HepG2 (cell line): ENCODE measurements around the gene ACSBG1. TPM values are rescaled to one million over a fixed set of nuclear protein-coding genes. Genes with fewer than 3 reads are reported as not detected.
A peak's percentile ranks its signal among the peaks of the same experiment; 100 is the strongest.
"Not testable (repeated sequence)": the region's sequence is repeated elsewhere in the genome, so short reads cannot be mapped to it uniquely, and the experiment has no call there.

ENCODE experiments used
- ATAC-seq: fragments of 200-7000 bp; cut with Tn5 transposase; 3 replicates; pipeline ENCODE4 v1.9.1; 2020; ENCODE audit warnings: mild to moderate bottlenecking, moderate library complexity
- BruUV-seq: library from RNA; stranded (reverse); fragments of 400-500 nt; replicated peaks from 2 replicates; lab custom pipeline; 2021; lab: Mats Ljungman, UMichigan
- CTCF ChIA-PET: fragments of 300-600 bp; formaldehyde crosslinking; extraction: SDS; loops from one replicate; lab custom pipeline; 2021; ENCODE audit warnings: low total read pairs, inconsistent platforms, low intra/inter-chr PET ratio; lab: Yijun Ruan, JAX
- POLR2A ChIA-PET: fragments of 350-600 bp; sonication (Branson Sonifier 250); formaldehyde crosslinking; loops from one replicate; lab custom pipeline; 2020; ENCODE audit warnings: antibody characterized with exemption, inconsistent platforms; lab: Yijun Ruan, JAX
- DNase-seq: peaks from one replicate; pipeline ENCODE4 v3.0.0-alpha.2; 2015; ENCODE audit warnings: low spot score
- FAIRE-seq: peaks from 3 replicates; lab custom pipeline; 2011; peaks lifted over from hg19 to GRCh38; lab: Jason Lieb, UNC
- H2AFZ ChIP-seq: one replicate; pipeline ENCODE4 v1.6.1; 2011; ENCODE audit warnings: low read length, inconsistent platforms
- H3K27ac ChIP-seq: fragments of 300-600 bp; 3 replicates; pipeline ENCODE4 v1.8.0; 2011; ENCODE audit warnings: mixed run types, mild to moderate bottlenecking, mixed read lengths, low read length, inconsistent platforms; ENCODE audit not compliant: insufficient read depth; ENCODE audit errors: extremely low read length
- H3K27me3 ChIP-seq, 2 experiments: fragments of 200-600 bp in 1 of 2; 2 replicates in 1 of 2; 3 replicates in 1 of 2; pipeline versions ENCODE4 v1.6.0 to v1.8.0; 2011; ENCODE audit warnings: low read length in 2 of 2, mild to moderate bottlenecking in 2 of 2, moderate library complexity in 2 of 2, inconsistent platforms in 1 of 2; ENCODE audit not compliant: insufficient read depth in 2 of 2, control insufficient read depth in 1 of 2
- H3K36me3 ChIP-seq, 2 experiments: fragments of 200-600 bp in 1 of 2; replicated peaks in 1 of 2; 2 replicates in 1 of 2; 3 replicates in 1 of 2; pipeline versions ENCODE4 v1.5.1 to v1.8.0; 2011; ENCODE audit warnings: low read length in 2 of 2, inconsistent platforms in 1 of 2; ENCODE audit not compliant: insufficient read depth in 2 of 2, control insufficient read depth in 1 of 2
- H3K4me1 ChIP-seq: 2 replicates; pipeline ENCODE4 v1.5.1; 2012; ENCODE audit warnings: low read length, inconsistent platforms; ENCODE audit not compliant: insufficient read depth
- H3K4me2 ChIP-seq: 2 replicates; pipeline ENCODE4 v1.6.0; 2011; ENCODE audit warnings: low read depth, low read length, inconsistent platforms
- H3K4me3 ChIP-seq, 3 experiments: fragments of 200-600 bp in 1 of 3; sonication (generic), shearing (Covaris generic) in 1 of 3; replicated peaks in 1 of 3; 2 replicates each; pipeline ENCODE4 v1.5.1; 2011 to 2016; ENCODE audit warnings: low read length in 3 of 3, inconsistent platforms in 2 of 3, low read depth in 2 of 3, mild to moderate bottlenecking in 2 of 3, control low read depth in 1 of 3, mixed read lengths in 1 of 3; ENCODE audit not compliant: insufficient read depth in 1 of 3
- H3K79me2 ChIP-seq: one replicate; pipeline ENCODE4 v1.6.1; 2011; ENCODE audit warnings: low read length, inconsistent platforms; ENCODE audit not compliant: insufficient read depth
- H3K9ac ChIP-seq: 2 replicates; pipeline ENCODE4 v1.6.0; 2011; ENCODE audit warnings: mild to moderate bottlenecking, low read depth, low read length, inconsistent platforms; ENCODE audit not compliant: insufficient read depth
- H3K9me3 ChIP-seq: 2 replicates; pipeline ENCODE4 v1.5.1; 2012; ENCODE audit warnings: mild to moderate bottlenecking, low read length
- H4K20me1 ChIP-seq: 2 replicates; pipeline ENCODE4 v1.6.0; 2011; ENCODE audit warnings: inconsistent platforms, mild to moderate bottlenecking, low read length, moderate library complexity; ENCODE audit not compliant: insufficient read depth
- FOXM1 ChIP-seq: sonication (generic); formaldehyde crosslinking; IDR thresholded peaks from 2 replicates; pipeline ENCODE4 v1.5.0; 2020; ENCODE audit warnings: missing genetic modification reagents
- GFI1 ChIP-seq: sonication (generic); formaldehyde crosslinking; IDR thresholded peaks from 2 replicates; pipeline ENCODE4 v1.5.0; 2020; ENCODE audit warnings: missing genetic modification reagents, mild to moderate bottlenecking, borderline replicate concordance
- KLF16 ChIP-seq, 2 experiments: sonication (generic) in 1 of 2; formaldehyde crosslinking in 1 of 2; IDR thresholded peaks; 2 replicates each; pipeline versions ENCODE4 v1.6.1 to v1.8.0; 2016 to 2023; ENCODE audit warnings: missing genetic modification reagents in 2 of 2, missing compliant biosample characterization in 1 of 2
- MEIS2 ChIP-seq: sonication (generic); formaldehyde crosslinking; IDR thresholded peaks from 2 replicates; pipeline ENCODE4 v1.9.0; 2021; ENCODE audit warnings: mild to moderate bottlenecking, missing genetic modification reagents
- SALL1 ChIP-seq: sonication (generic); formaldehyde crosslinking; IDR thresholded peaks from 2 replicates; pipeline ENCODE4 v1.8.0; 2022; ENCODE audit warnings: mild to moderate bottlenecking, missing genetic modification reagents
- SP140L ChIP-seq: sonication (generic); formaldehyde crosslinking; IDR thresholded peaks from 2 replicates; pipeline ENCODE4 v1.4.0; 2020; ENCODE audit warnings: missing genetic modification reagents, borderline replicate concordance
- TOPORS ChIP-seq: sonication (generic); formaldehyde crosslinking; IDR thresholded peaks from 2 replicates; pipeline ENCODE4 v1.8.0; 2023; ENCODE audit warnings: mild to moderate bottlenecking, missing genetic modification reagents
- ZNF33A ChIP-seq: sonication (generic); formaldehyde crosslinking; IDR thresholded peaks from 2 replicates; pipeline ENCODE4 v1.5.1; 2020; ENCODE audit warnings: missing genetic modification reagents, mild to moderate bottlenecking, moderate library complexity, borderline replicate concordance
- ZNF451 ChIP-seq: sonication (generic); formaldehyde crosslinking; IDR thresholded peaks from 2 replicates; pipeline ENCODE4 v1.5.0; 2020; ENCODE audit warnings: mild to moderate bottlenecking, missing genetic modification reagents
- ZSCAN12 ChIP-seq: sonication (generic); formaldehyde crosslinking; IDR thresholded peaks from 2 replicates; pipeline ENCODE4 v1.9.0; 2021; ENCODE audit warnings: mild to moderate bottlenecking, missing genetic modification reagents
- WGBS: methylation state at CpG from one replicate; pipeline ENCODE4 v1.1.6; 2017; ENCODE audit warnings: low lambda C conversion rate; 5-methylcytosine and 5-hydroxymethylcytosine counted together
- in situ Hi-C: cut with HindIII; loops from 2 replicates; pipeline ENCODE4 v1.10.0; 2017; ENCODE audit warnings: low pct_unique_long_range_greater_than_20kb; ENCODE audit not compliant: extremely low pct_ligation_motif_present
- intact Hi-C: fragments of 100-400 bp; cut with micrococcal nuclease; formaldehyde crosslinking; loops from one replicate; pipeline ENCODE4 v1.10.0; 2022; ENCODE audit not compliant: unreplicated experiment
- polyA plus RNA-seq, 8 experiments: library from polyadenylated mRNA; depleted of rRNA in 3 of 8; stranded (reverse) in 7 of 8; unstranded in 1 of 8; fragments of >200 nt; fragmentation: Illumina TruSeq in 4 of 8; extraction: Trizol in 4 of 8; gene quantifications; 2 replicates each; pipeline versions ENCODE4 v1.2.1 to v1.2.3, GENCODE V29; 2011 to 2016; ENCODE audit warnings: low read depth in 4 of 8, missing spikeins in 1 of 8, mixed read lengths in 1 of 8; ENCODE audit not compliant: insufficient read depth in 1 of 8
- total RNA-seq, 5 experiments: library from RNA; depleted of rRNA; stranded (reverse); fragments of >200 nt; fragmentation: Illumina TruSeq; extraction: Trizol; gene quantifications; 2 replicates each; pipeline ENCODE4 v1.2.3, GENCODE V29; 2016; ENCODE audit warnings: low read depth in 1 of 5
- TF ChIP-seq, protein P1 (sequence below), 2 experiments: fragments of 450-650 bp in 1 of 2; sonication (generic) in 1 of 2; formaldehyde crosslinking; IDR thresholded peaks; 2 replicates each; pipeline versions ENCODE4 v1.5.0 to v1.8.0; 2020 to 2022; ENCODE audit warnings: mild to moderate bottlenecking in 1 of 2, missing genetic modification reagents in 1 of 2
- TF ChIP-seq, protein P2 (sequence below): sonication (generic); formaldehyde crosslinking; IDR thresholded peaks from 2 replicates; pipeline ENCODE4 v1.4.0; 2020; ENCODE audit warnings: mild to moderate bottlenecking, missing genetic modification reagents

ACSBG1 gene
- total and polyA plus RNA-seq, 2 of the 13 experiments (the other 11 are each of a cell fraction or from before 2014, with no cell fraction given) = 0.35 to 0.81 TPM

DNA sequence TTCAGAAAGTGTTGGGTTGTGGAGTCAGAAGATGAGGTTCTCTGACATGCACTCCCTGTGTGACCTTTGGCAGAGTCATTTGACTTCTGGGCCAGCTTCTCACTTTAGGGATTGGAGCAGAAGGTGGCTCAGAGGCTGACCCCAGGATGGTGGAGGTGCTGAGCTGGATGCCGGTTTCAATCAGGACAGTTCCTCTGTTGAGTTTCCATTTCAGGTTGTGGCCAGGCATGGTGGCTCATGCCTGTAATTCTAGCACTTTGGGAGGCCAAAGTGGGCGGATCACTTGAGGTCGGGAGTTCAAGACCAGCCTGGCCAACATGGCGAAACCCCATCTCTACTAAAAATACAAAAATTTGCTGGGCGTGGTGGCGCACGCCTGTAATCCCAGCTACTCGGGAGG lies 83.3 kb downstream of the ACSBG1 start:
- CTCF ChIA-PET, H3K27ac ChIP-seq, H3K4me3 ChIP-seq, intact Hi-C loops, ATAC-seq, H4K20me1 ChIP-seq, H3K9ac ChIP-seq, H3K36me3 ChIP-seq, FAIRE-seq, POLR2A ChIA-PET, in situ Hi-C loops, BruUV-seq, H3K9me3 ChIP-seq, H3K27me3 ChIP-seq, H2AFZ ChIP-seq, DNase-seq: not testable (repeated sequence)
- H3K4me1 ChIP-seq = peaks cover 26% of the 10 kb centered on the region
- H3K4me2 ChIP-seq = peak overlapping the region; percentile 93; the same call in 1 of the 2 replicates
- 97% methylated on average over 8 of the region's 8 CpGs for WGBS
- H3K79me2 ChIP-seq = peaks cover 15% of the 10 kb centered on the region

- H3K9ac ChIP-seq = peak overlapping the region; percentile 74
- no peak overlapping the region for H3K27ac ChIP-seq
- intact Hi-C loops (loop anchor here (1.0 kb wide), 1 partner anchor 19 kb away; the partner anchor contains the start of gene CIB2), in situ Hi-C loops (no loop called here)
- ATAC-seq = no peak; the same call in 2 of the 3 replicates
- H3K27me3 ChIP-seq = no peaks in the 10 kb centered on the region
- no TSS peak for BruUV-seq
- peak; percentile 25 for DNase-seq
- H2AFZ ChIP-seq = no peak overlapping the region
- H3K79me2 ChIP-seq = peaks cover 15% of the 10 kb centered on the region
- H3K9me3 ChIP-seq = no peaks in the 10 kb centered on the region
- ChIA-PET POLR2A (interaction anchor here (1.4 to 1.5 kb wide), 2 partner anchors 15 to 19 kb away, joined by 3 to 11 read pairs; partner anchors contain the start of gene CIB2), CTCF (no interaction called here)
- H3K4me3 ChIP-seq = peak overlapping the region; percentile 75 to 85 (median 84)
- 1% methylated on average over 17 of the region's 20 CpGs for WGBS
- peak overlapping the region; percentile 93 for H3K4me2 ChIP-seq
- H3K4me1 ChIP-seq = peaks cover 26% of the 10 kb centered on the region
- peaks cover 3% of the 10 kb centered on the region; the same call in 1 of the 2 replicates for H4K20me1 ChIP-seq
- H3K36me3 ChIP-seq = no peaks in the 10 kb centered on the region
- FAIRE-seq = no peak
- no peak for TF ChIP-seq TOPORS (CRISPR knock-in tag)
- TF ChIP-seq, protein P1, sequence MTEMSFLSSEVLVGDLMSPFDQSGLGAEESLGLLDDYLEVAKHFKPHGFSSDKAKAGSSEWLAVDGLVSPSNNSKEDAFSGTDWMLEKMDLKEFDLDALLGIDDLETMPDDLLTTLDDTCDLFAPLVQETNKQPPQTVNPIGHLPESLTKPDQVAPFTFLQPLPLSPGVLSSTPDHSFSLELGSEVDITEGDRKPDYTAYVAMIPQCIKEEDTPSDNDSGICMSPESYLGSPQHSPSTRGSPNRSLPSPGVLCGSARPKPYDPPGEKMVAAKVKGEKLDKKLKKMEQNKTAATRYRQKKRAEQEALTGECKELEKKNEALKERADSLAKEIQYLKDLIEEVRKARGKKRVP (CRISPR knock-in tag; IDR thresholded peaks at IDR 0.05) = no peak
- no peak for TF ChIP-seq SALL1
- TF ChIP-seq, protein P2, sequence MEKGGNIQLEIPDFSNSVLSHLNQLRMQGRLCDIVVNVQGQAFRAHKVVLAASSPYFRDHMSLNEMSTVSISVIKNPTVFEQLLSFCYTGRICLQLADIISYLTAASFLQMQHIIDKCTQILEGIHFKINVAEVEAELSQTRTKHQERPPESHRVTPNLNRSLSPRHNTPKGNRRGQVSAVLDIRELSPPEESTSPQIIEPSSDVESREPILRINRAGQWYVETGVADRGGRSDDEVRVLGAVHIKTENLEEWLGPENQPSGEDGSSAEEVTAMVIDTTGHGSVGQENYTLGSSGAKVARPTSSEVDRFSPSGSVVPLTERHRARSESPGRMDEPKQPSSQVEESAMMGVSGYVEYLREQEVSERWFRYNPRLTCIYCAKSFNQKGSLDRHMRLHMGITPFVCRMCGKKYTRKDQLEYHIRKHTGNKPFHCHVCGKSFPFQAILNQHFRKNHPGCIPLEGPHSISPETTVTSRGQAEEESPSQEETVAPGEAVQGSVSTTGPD = no peak
- TF ChIP-seq GFI1 (CRISPR knock-in tag) = no peak
- TF ChIP-seq ZSCAN12 (CRISPR knock-in tag) = no peak
- TF ChIP-seq ZNF451 (CRISPR knock-in tag) = no peak
- no peak for TF ChIP-seq FOXM1
- peak in 1 of 2 experiments; percentile 45; a peak in 1 of 4 replicates for TF ChIP-seq KLF16 (CRISPR knock-in tag; IDR thresholded peaks at IDR 0.05)
- TF ChIP-seq SP140L (CRISPR knock-in tag) = no peak
- no peak for TF ChIP-seq ZNF33A
- no peak for TF ChIP-seq MEIS2 (CRISPR knock-in tag)
Observed at GRCh38 chr15:78149805-78150751, 84.3 kb downstream of the ACSBG1 start.
